Osteocyte (in vitro differentiated cells): ENCODE measurements around the gene SLC39A9. TPM values are rescaled to one million over a fixed set of nuclear protein-coding genes. Genes with fewer than 3 reads are reported as not detected.
A peak's percentile ranks its signal among the peaks of the same experiment; 100 is the strongest.

Experiments used
- DNase-seq: peaks from one replicate; pipeline ENCODE4 v3.0.0; 2021; ENCODE audit warnings: mixed read lengths; ENCODE audit not compliant: unreplicated experiment; ENCODE audit errors: extremely low spot score
- H3K27ac Mint-ChIP-seq: one replicate; pipeline ENCODE4 v1.8.0; 2021; ENCODE audit warnings: mild to moderate bottlenecking, mixed read lengths; ENCODE audit not compliant: unreplicated experiment
- H3K27me3 Mint-ChIP-seq: one replicate; pipeline ENCODE4 v1.8.0; 2021; ENCODE audit warnings: mixed read lengths; ENCODE audit not compliant: unreplicated experiment
- H3K36me3 Mint-ChIP-seq: one replicate; pipeline ENCODE4 v1.8.0; 2021; ENCODE audit warnings: mixed read lengths; ENCODE audit not compliant: unreplicated experiment
- H3K4me1 Mint-ChIP-seq: one replicate; pipeline ENCODE4 v1.8.0; 2021; ENCODE audit warnings: mixed read lengths; ENCODE audit not compliant: unreplicated experiment
- H3K4me3 Mint-ChIP-seq: one replicate; pipeline ENCODE4 v1.8.0; 2021; ENCODE audit warnings: mild to moderate bottlenecking, moderate library complexity, mixed read lengths; ENCODE audit not compliant: unreplicated experiment
- H3K9me3 Mint-ChIP-seq: one replicate; pipeline ENCODE4 v1.8.0; 2021; ENCODE audit warnings: mixed read lengths; ENCODE audit not compliant: unreplicated experiment
- CTCF ChIP-seq: fragments of 200-600 bp; sonication (generic); IDR thresholded peaks from 2 replicates; pipeline ENCODE4 v1.5.0; 2021; ENCODE audit warnings: antibody characterized with exemption, mild to moderate bottlenecking, moderate library complexity
- total RNA-seq: library from RNA; stranded (reverse); gene quantifications from 2 replicates; pipeline ENCODE4 v1.2.1, GENCODE V29; 2021

Gene SLC39A9
- total RNA-seq, 1 donor from 2014 or later = 72.8 TPM

GRCh38 chr14:69481815-69482568 lies 83.5 kb downstream of the SLC39A9 start:
- no peak overlapping the region for H3K4me3 Mint-ChIP-seq
- no peak for TF ChIP-seq CTCF
- H3K27ac Mint-ChIP-seq = no peak overlapping the region
- H3K9me3 Mint-ChIP-seq = no peaks in the 10 kb centered on the region
- H3K4me1 Mint-ChIP-seq = peaks cover 9% of the 10 kb centered on the region
- peaks cover 45% of the 10 kb centered on the region for H3K27me3 Mint-ChIP-seq
- DNase-seq = no peak
- no peaks in the 10 kb centered on the region for H3K36me3 Mint-ChIP-seq

DNA sequence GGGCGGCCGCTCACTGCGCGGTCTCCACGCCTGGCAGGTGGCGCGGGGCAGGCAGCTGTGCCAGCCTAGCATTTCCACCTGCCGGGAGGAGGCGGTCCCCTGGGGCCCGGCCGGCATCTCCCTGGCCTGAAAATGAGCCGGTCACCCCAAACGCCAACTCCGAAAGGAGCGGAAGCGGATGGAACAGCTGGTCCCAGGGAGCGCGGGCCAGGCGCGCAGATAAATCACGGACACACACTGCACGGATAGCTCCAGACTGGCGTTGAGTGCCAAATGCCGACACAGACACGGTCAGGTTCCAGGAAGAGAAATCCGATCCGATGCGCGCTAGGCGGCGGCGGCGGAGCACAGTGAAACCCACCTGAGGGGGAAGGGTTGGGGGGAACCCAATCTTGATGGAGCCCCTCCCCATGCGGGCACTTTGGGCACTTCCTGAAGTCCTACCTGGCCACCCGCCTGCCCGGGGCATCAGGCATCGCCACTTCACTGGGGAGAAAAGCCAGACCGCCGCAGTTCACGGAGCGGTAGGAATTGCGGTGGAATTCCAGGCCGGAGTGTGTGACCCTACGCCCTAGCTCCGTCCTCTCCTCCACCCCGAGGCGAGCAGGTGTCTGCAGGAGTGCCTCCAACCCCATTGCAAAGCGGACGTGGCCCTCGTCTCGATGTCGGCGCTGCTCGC lies 85.4 kb downstream of the SLC39A9 start:
- Mint-ChIP-seq H3K27ac (no peak overlapping the region), H3K36me3 (no peaks in the 10 kb centered on the region), H3K4me1 (peaks cover 5% of the 10 kb centered on the region), H3K4me3 (peak overlapping the region; percentile 68), H3K9me3 (no peaks in the 10 kb centered on the region), H3K27me3 (peaks cover 56% of the 10 kb centered on the region)
- TF ChIP-seq CTCF = no peak
- DNase-seq = no peak

- peak within 1 kb of the TSS; percentile 68 for H3K4me3 Mint-ChIP-seq
- H3K36me3 Mint-ChIP-seq = no peaks in the 10 kb centered on the region
- peaks cover 5% of the 10 kb centered on the region for H3K4me1 Mint-ChIP-seq
- no peaks in the 10 kb centered on the region for H3K9me3 Mint-ChIP-seq
- peaks cover 56% of the 10 kb centered on the region for H3K27me3 Mint-ChIP-seq
- DNase-seq = no peak
- no peak within 1 kb of the TSS for H3K27ac Mint-ChIP-seq
- no peak for TF ChIP-seq CTCF
These were observed 86.2 kb downstream of the SLC39A9 start, which contains the start of gene PLEKHD1 for GRCh38 chr14:69484444-69485314. TSS of gene PLEKHD1 (plus strand) at chr14:69484728. CDS start at chr14:69484966, 238 bp downstream.

- Mint-ChIP-seq H3K27ac (no peak overlapping the region), H3K9me3 (no peaks in the 10 kb centered on the region), H3K27me3 (peaks cover 56% of the 10 kb centered on the region), H3K4me3 (no peak overlapping the region), H3K36me3 (no peaks in the 10 kb centered on the region), H3K4me1 (peaks cover 5% of the 10 kb centered on the region)
- TF ChIP-seq CTCF = no peak
- no peak for DNase-seq
These were observed 86.8 kb downstream of the SLC39A9 start for GRCh38 chr14:69485315-69485660.
